Mucosa of rectum (tissue), 2 donors: ENCODE measurements around the gene LILRB2.

ENCODE experiments used
- H3K27ac ChIP-seq, 2 donors: one replicate each; pipeline ENCODE4 v1.7.0; 2013; ENCODE audit warnings: inconsistent platforms in 2 of 2, low read depth in 2 of 2, low read length in 2 of 2
- H3K27me3 ChIP-seq, 2 donors: one replicate each; pipeline ENCODE4 v1.7.0; 2013; ENCODE audit warnings: low read length in 2 of 2; ENCODE audit not compliant: control insufficient read depth in 2 of 2, insufficient read depth in 2 of 2
- H3K36me3 ChIP-seq, 2 donors: one replicate each; pipeline ENCODE4 v1.7.0; 2013; ENCODE audit warnings: low read length in 2 of 2; ENCODE audit not compliant: control insufficient read depth in 2 of 2, insufficient read depth in 2 of 2
- H3K4me1 ChIP-seq, 2 donors: one replicate each; pipeline ENCODE4 v1.7.0; 2013; ENCODE audit warnings: low read length in 2 of 2, mild to moderate bottlenecking in 1 of 2; ENCODE audit not compliant: control insufficient read depth in 2 of 2, insufficient read depth in 2 of 2
- H3K4me3 ChIP-seq, 2 donors: one replicate each; pipeline ENCODE4 v1.7.0; 2013; ENCODE audit warnings: low read length in 2 of 2
- H3K9ac ChIP-seq, 2 donors: one replicate each; pipeline ENCODE4 v1.7.0; 2013; ENCODE audit warnings: low read length in 2 of 2, low read depth in 1 of 2, mild to moderate bottlenecking in 1 of 2
- H3K9me3 ChIP-seq, 2 donors: one replicate each; pipeline ENCODE4 v1.7.0; 2013; ENCODE audit warnings: low read length in 2 of 2; ENCODE audit not compliant: control insufficient read depth in 2 of 2
- donor health status: healthy.
- donor health status: Normal muscosa, but diverticular disease.

LILRB2 gene

GRCh38 chr19:54256250-54257115 is 24.4 kb downstream of the LILRB2 start:
- Histone ChIP-seq H3K9me3 (no peaks in the 10 kb centered on the region), H3K27ac (peak overlapping the region in 1 of 2 donors; percentile 43), H3K4me3 (peak overlapping the region in 1 of 2 donors; percentile 31), H3K9ac (no peak overlapping the region), H3K27me3 (peaks cover 0 to 5% of the 10 kb centered on the region in 2 donors), H3K4me1 (no peaks in the 10 kb centered on the region), H3K36me3 (no peaks in the 10 kb centered on the region)

GRCh38 chr19:54255105-54255775 is 25.7 kb downstream of the LILRB2 start:
- H3K36me3 ChIP-seq = no peaks in the 10 kb centered on the region
- H3K4me1 ChIP-seq = no peaks in the 10 kb centered on the region
- H3K9ac ChIP-seq = no peak overlapping the region
- H3K9me3 ChIP-seq = no peaks in the 10 kb centered on the region
- H3K27me3 ChIP-seq = peaks cover 0 to 5% of the 10 kb centered on the region in 2 donors
- H3K27ac ChIP-seq = peak overlapping the region in 1 of 2 donors; percentile 32
- peak overlapping the region in 1 of 2 donors; percentile 31 for H3K4me3 ChIP-seq

- H3K4me3 ChIP-seq = no peak overlapping the region
- no peaks in the 10 kb centered on the region for H3K36me3 ChIP-seq
- peaks cover 0 to 5% of the 10 kb centered on the region in 2 donors for H3K27me3 ChIP-seq
- no peaks in the 10 kb centered on the region for H3K4me1 ChIP-seq
- no peak overlapping the region for H3K9ac ChIP-seq
- no peaks in the 10 kb centered on the region for H3K9me3 ChIP-seq
- no peak overlapping the region for H3K27ac ChIP-seq
These were observed 26.6 kb downstream of the LILRB2 start for GRCh38 chr19:54254195-54254906.

GRCh38 chr19:54253331-54254194 is 27.3 kb downstream of the LILRB2 start:
- H3K27ac ChIP-seq = no peak overlapping the region
- H3K36me3 ChIP-seq = no peaks in the 10 kb centered on the region
- H3K4me3 ChIP-seq = no peak overlapping the region
- H3K9me3 ChIP-seq = no peaks in the 10 kb centered on the region
- no peak overlapping the region for H3K9ac ChIP-seq
- peaks cover 0 to 5% of the 10 kb centered on the region in 2 donors for H3K27me3 ChIP-seq
- no peaks in the 10 kb centered on the region for H3K4me1 ChIP-seq

GRCh38 chr19:54252845-54253244 is 28.1 kb downstream of the LILRB2 start:
- H3K4me1 ChIP-seq = no peaks in the 10 kb centered on the region
- H3K27me3 ChIP-seq = peaks cover 0 to 5% of the 10 kb centered on the region in 2 donors
- no peaks in the 10 kb centered on the region for H3K36me3 ChIP-seq
- H3K27ac ChIP-seq = no peak overlapping the region
- H3K9me3 ChIP-seq = no peaks in the 10 kb centered on the region
- no peak overlapping the region for H3K4me3 ChIP-seq
- no peak overlapping the region for H3K9ac ChIP-seq

GRCh38 chr19:54252243-54252642 is 28.7 kb downstream of the LILRB2 start:
- Histone ChIP-seq H3K9ac (no peak overlapping the region), H3K27ac (no peak overlapping the region), H3K27me3 (peaks cover 0 to 3% of the 10 kb centered on the region in 2 donors), H3K36me3 (no peaks in the 10 kb centered on the region), H3K4me3 (no peak overlapping the region), H3K9me3 (no peaks in the 10 kb centered on the region), H3K4me1 (no peaks in the 10 kb centered on the region)

- H3K4me3 ChIP-seq = no peak overlapping the region
- no peaks in the 10 kb centered on the region for H3K36me3 ChIP-seq
- H3K4me1 ChIP-seq = no peaks in the 10 kb centered on the region
- no peak overlapping the region for H3K27ac ChIP-seq
- H3K9me3 ChIP-seq = no peaks in the 10 kb centered on the region
- no peak overlapping the region for H3K9ac ChIP-seq
- peaks cover 3% of the 10 kb centered on the region in 2 donors for H3K27me3 ChIP-seq
These were observed 32.8 kb downstream of the LILRB2 start for GRCh38 chr19:54248016-54248601.

GRCh38 chr19:54247106-54247930 is 33.6 kb downstream of the LILRB2 start:
- no peaks in the 10 kb centered on the region for H3K36me3 ChIP-seq
- no peak overlapping the region for H3K4me3 ChIP-seq
- no peaks in the 10 kb centered on the region for H3K9me3 ChIP-seq
- H3K4me1 ChIP-seq = no peaks in the 10 kb centered on the region
- peaks cover 0 to 3% of the 10 kb centered on the region in 2 donors for H3K27me3 ChIP-seq
- H3K9ac ChIP-seq = no peak overlapping the region
- peak overlapping the region in 1 of 2 donors; percentile 21 for H3K27ac ChIP-seq
